ENCODE results near the gene RFNG. TPM values are rescaled to one million over a fixed set of nuclear protein-coding genes. Genes with fewer than 3 reads are reported as not detected.

Gene RFNG
- total and polyA plus RNA-seq, 2 of the 13 experiments (the other 11 are each of a cell fraction or from before 2014, with no cell fraction given) = 61.4 to 64.0 TPM

GRCh38 chr17:82064433-82065192 lies 13.0 kb upstream of the RFNG start (continued):
- TF ChIP-seq SP2 (CRISPR knock-in tag; IDR thresholded peaks at IDR 0.05) (no peak), MIER2 (CRISPR knock-in tag; IDR thresholded peaks at IDR 0.05) (no peak), TRAFD1 (CRISPR knock-in tag; IDR thresholded peaks at IDR 0.05; ENCODE audit: borderline replicate concordance) (no peak), RARA (CRISPR knock-in tag; IDR thresholded peaks at IDR 0.05) (no peak), ZNF10 (CRISPR knock-in tag; IDR thresholded peaks at IDR 0.05; ENCODE audit: borderline replicate concordance, low read depth) (no peak), ZNF281 (CRISPR knock-in tag; IDR thresholded peaks at IDR 0.05; ENCODE audit: borderline replicate concordance) (no peak), ZNF619 (CRISPR knock-in tag; IDR thresholded peaks at IDR 0.05) (no peak), ZNF766 (CRISPR knock-in tag; IDR thresholded peaks at IDR 0.05; ENCODE audit: borderline replicate concordance) (no peak), CBX2 (IDR thresholded peaks at IDR 0.05; ENCODE audit: low read depth, low read length) (no peak), CBX2 (CRISPR knock-in tag; IDR thresholded peaks at IDR 0.05; ENCODE audit: low read depth) (no peak), ZNF841 (CRISPR knock-in tag; IDR thresholded peaks at IDR 0.05; ENCODE audit: borderline replicate concordance) (no peak), CAMTA2 (CRISPR knock-in tag; IDR thresholded peaks at IDR 0.05; ENCODE audit: borderline replicate concordance) (no peak), CBX5 (CRISPR knock-in tag; IDR thresholded peaks at IDR 0.05; ENCODE audit: borderline replicate concordance) (no peak), RBM39 (IDR thresholded peaks at IDR 0.05; ENCODE audit: low read depth, low read length, poor library complexity, severe bottlenecking) (peak; percentile 18), ARID3A (IDR thresholded peaks at IDR 0.05; ENCODE audit: low read depth, low read length) (no peak), NFIB (CRISPR knock-in tag; IDR thresholded peaks at IDR 0.05; ENCODE audit: borderline replicate concordance) (no peak)
- TF ChIP-seq, protein P1, sequence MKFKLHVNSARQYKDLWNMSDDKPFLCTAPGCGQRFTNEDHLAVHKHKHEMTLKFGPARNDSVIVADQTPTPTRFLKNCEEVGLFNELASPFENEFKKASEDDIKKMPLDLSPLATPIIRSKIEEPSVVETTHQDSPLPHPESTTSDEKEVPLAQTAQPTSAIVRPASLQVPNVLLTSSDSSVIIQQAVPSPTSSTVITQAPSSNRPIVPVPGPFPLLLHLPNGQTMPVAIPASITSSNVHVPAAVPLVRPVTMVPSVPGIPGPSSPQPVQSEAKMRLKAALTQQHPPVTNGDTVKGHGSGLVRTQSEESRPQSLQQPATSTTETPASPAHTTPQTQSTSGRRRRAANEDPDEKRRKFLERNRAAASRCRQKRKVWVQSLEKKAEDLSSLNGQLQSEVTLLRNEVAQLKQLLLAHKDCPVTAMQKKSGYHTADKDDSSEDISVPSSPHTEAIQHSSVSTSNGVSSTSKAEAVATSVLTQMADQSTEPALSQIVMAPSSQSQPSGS (CRISPR knock-in tag; IDR thresholded peaks at IDR 0.05) = no peak
- TF ChIP-seq, protein P2, sequence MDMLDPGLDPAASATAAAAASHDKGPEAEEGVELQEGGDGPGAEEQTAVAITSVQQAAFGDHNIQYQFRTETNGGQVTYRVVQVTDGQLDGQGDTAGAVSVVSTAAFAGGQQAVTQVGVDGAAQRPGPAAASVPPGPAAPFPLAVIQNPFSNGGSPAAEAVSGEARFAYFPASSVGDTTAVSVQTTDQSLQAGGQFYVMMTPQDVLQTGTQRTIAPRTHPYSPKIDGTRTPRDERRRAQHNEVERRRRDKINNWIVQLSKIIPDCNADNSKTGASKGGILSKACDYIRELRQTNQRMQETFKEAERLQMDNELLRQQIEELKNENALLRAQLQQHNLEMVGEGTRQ (IDR thresholded peaks at IDR 0.05; ENCODE audit: low read depth, low read length) = no peak
- TF ChIP-seq, protein P2 (CRISPR knock-in tag; IDR thresholded peaks at IDR 0.05; ENCODE audit: borderline replicate concordance) = no peak
